Measurements from ENCODE around the gene POLR3GL. TPM values are rescaled to one million over a fixed set of nuclear protein-coding genes. Genes with fewer than 3 reads are reported as not detected.

The POLR3GL gene
- polyA plus RNA-seq, 1 donor from 2014 or later, result 38.6 TPM

DNA sequence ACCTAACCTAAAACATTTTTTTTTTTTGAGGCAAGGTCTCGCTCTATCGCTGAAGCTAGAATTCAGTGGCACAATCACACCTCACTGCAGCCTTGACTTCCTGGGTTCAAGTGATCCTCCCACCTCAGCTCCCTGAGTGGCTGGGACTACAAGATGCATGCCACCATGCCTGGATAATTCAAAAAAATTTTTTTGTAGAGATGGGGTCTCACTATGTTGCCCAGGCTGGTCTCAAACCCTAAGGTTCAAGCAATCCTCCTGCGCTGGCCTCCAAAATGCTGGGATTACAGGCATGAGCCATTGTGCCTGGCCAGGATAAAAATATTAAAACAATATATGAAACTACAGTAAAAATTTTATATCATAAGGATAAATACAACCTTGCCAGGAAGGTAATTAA lies 11.6 kb upstream of the POLR3GL start:
- TF ChIP-seq MXI1 (conservative IDR thresholded peaks at IDR 0.05; ENCODE audit: poor library complexity, severe bottlenecking) (no peak), EP300 (conservative IDR thresholded peaks at IDR 0.05; ENCODE audit: poor library complexity, severe bottlenecking) (no peak), TAF1 (IDR thresholded peaks at IDR 0.05; ENCODE audit: low read depth) (no peak), REST (IDR thresholded peaks at IDR 0.05; ENCODE audit: borderline replicate concordance) (no peak), POLR2AphosphoS5 (IDR thresholded peaks at IDR 0.05) (no peak), SMC3 (conservative IDR thresholded peaks at IDR 0.05; ENCODE audit: poor library complexity) (no peak), EZH2 (IDR thresholded peaks at IDR 0.05; ENCODE audit: borderline replicate concordance, insufficient read depth, low read length, poor library complexity, severe bottlenecking) (no peak), RAD21 (conservative IDR thresholded peaks at IDR 0.05) (no peak)
- TF ChIP-seq, protein P1, sequence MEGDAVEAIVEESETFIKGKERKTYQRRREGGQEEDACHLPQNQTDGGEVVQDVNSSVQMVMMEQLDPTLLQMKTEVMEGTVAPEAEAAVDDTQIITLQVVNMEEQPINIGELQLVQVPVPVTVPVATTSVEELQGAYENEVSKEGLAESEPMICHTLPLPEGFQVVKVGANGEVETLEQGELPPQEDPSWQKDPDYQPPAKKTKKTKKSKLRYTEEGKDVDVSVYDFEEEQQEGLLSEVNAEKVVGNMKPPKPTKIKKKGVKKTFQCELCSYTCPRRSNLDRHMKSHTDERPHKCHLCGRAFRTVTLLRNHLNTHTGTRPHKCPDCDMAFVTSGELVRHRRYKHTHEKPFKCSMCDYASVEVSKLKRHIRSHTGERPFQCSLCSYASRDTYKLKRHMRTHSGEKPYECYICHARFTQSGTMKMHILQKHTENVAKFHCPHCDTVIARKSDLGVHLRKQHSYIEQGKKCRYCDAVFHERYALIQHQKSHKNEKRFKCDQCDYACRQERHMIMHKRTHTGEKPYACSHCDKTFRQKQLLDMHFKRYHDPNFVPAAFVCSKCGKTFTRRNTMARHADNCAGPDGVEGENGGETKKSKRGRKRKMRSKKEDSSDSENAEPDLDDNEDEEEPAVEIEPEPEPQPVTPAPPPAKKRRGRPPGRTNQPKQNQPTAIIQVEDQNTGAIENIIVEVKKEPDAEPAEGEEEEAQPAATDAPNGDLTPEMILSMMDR (IDR thresholded peaks at IDR 0.05; ENCODE audit: poor library complexity, severe bottlenecking), result no peak
- H3K79me2 ChIP-seq (replicated peaks; ENCODE audit: insufficient read depth, low read length), result peaks cover 45% of the 10 kb centered on the region
- H3K36me3 ChIP-seq (ENCODE audit: insufficient read depth, low read length), result no peaks in the 10 kb centered on the region
- no peak overlapping the region for H3K4me2 ChIP-seq (ENCODE audit: low read length)
- H3F3A ChIP-seq (ENCODE audit: insufficient read depth, low read length, poor library complexity, severe bottlenecking), result no peaks in the 10 kb centered on the region
- H3K27me3 ChIP-seq (ENCODE audit: insufficient read depth, low read depth, low read length), result no peaks in the 10 kb centered on the region
- no peak overlapping the region for H3K27ac ChIP-seq (ENCODE audit: low read length)
- no peaks in the 10 kb centered on the region for H4K20me1 ChIP-seq (ENCODE audit: insufficient read depth)
- H3K9ac ChIP-seq (ENCODE audit: low read length), result no peak overlapping the region
- no peaks in the 10 kb centered on the region for H3K9me3 ChIP-seq (ENCODE audit: low read length)
- H3K9me2 ChIP-seq (ENCODE audit: insufficient read depth, low read length), result no peaks in the 10 kb centered on the region
- H2AFZ ChIP-seq (ENCODE audit: low read depth, low read length), result no peak overlapping the region
- H3K4me3 ChIP-seq (ENCODE audit: low read length), result no peak overlapping the region

DNA sequence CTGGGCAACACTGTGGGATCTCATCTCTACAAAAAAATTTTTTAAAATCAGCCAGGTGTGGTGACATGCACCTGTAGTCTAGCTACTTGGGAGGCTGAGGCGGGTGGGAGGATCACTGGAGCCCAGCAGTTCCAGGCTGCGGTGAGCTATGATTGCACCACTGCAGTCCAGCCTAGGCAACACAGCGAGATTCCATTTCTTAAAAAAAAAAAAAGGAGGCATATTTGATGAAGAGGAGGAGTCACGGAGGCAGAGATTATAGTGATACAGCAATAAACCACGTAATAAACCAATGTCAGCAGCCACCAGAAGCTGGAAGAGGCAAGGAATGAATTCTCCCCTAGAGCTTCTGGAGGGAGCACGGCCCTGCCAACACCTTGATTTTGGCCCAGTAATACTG lies 10.6 kb upstream of the POLR3GL start:
- H3K36me3 ChIP-seq (ENCODE audit: insufficient read depth, low read length), result no peaks in the 10 kb centered on the region
- H3K79me2 ChIP-seq (replicated peaks; ENCODE audit: insufficient read depth, low read length), result peaks cover 45% of the 10 kb centered on the region
- TF ChIP-seq RAD21 (conservative IDR thresholded peaks at IDR 0.05) (no peak), EZH2 (IDR thresholded peaks at IDR 0.05; ENCODE audit: borderline replicate concordance, insufficient read depth, low read length, poor library complexity, severe bottlenecking) (no peak), REST (IDR thresholded peaks at IDR 0.05; ENCODE audit: borderline replicate concordance) (no peak), EP300 (conservative IDR thresholded peaks at IDR 0.05; ENCODE audit: poor library complexity, severe bottlenecking) (no peak), SMC3 (conservative IDR thresholded peaks at IDR 0.05; ENCODE audit: poor library complexity) (no peak), MXI1 (conservative IDR thresholded peaks at IDR 0.05; ENCODE audit: poor library complexity, severe bottlenecking) (no peak), TAF1 (IDR thresholded peaks at IDR 0.05; ENCODE audit: low read depth) (no peak), POLR2AphosphoS5 (IDR thresholded peaks at IDR 0.05) (no peak)
- TF ChIP-seq, protein P1 (IDR thresholded peaks at IDR 0.05; ENCODE audit: poor library complexity, severe bottlenecking), result no peak
- H3F3A ChIP-seq (ENCODE audit: insufficient read depth, low read length, poor library complexity, severe bottlenecking), result no peaks in the 10 kb centered on the region
- peak overlapping the region; percentile 77 for H3K4me3 ChIP-seq (ENCODE audit: low read length)
- H2AFZ ChIP-seq (ENCODE audit: low read depth, low read length), result no peak overlapping the region
- H3K9me3 ChIP-seq (ENCODE audit: low read length), result no peaks in the 10 kb centered on the region
- H4K20me1 ChIP-seq (ENCODE audit: insufficient read depth), result no peaks in the 10 kb centered on the region
- H3K9ac ChIP-seq (ENCODE audit: low read length), result no peak overlapping the region
- no peaks in the 10 kb centered on the region for H3K9me2 ChIP-seq (ENCODE audit: insufficient read depth, low read length)
- no peak overlapping the region for H3K4me2 ChIP-seq (ENCODE audit: low read length)
- no peak overlapping the region for H3K27ac ChIP-seq (ENCODE audit: low read length)
- H3K27me3 ChIP-seq (ENCODE audit: insufficient read depth, low read depth, low read length), result no peaks in the 10 kb centered on the region
